Fibroblast of pulmonary artery (primary cell): ENCODE measurements around the gene OCLN.
A peak's percentile ranks its signal among the peaks of the same experiment; 100 is the strongest.
"Not testable (repeated sequence)": the region's sequence is repeated elsewhere in the genome, so short reads cannot be mapped to it uniquely, and the experiment has no call there.

ENCODE experiments used
- DNase-seq: peaks from one replicate; pipeline ENCODE4 v3.0.0-alpha.2; 2010; ENCODE audit warnings: low read depth
- H3K4me3 ChIP-seq: replicated peaks from 2 replicates; pipeline ENCODE4 v1.5.1; 2011; ENCODE audit warnings: low read depth, mild to moderate bottlenecking, control low read depth, low read length, moderate library complexity
- CTCF ChIP-seq: IDR thresholded peaks from 2 replicates; pipeline ENCODE4 v1.5.1; 2011; ENCODE audit warnings: mild to moderate bottlenecking, control low read depth, low read length, inconsistent platforms; ENCODE audit errors: missing control alignments

OCLN gene

GRCh38 chr5:69477170-69477569 lies 15.4 kb upstream of the OCLN start:
- no peak for TF ChIP-seq CTCF
- peak; percentile 41 for DNase-seq
- no peak overlapping the region for H3K4me3 ChIP-seq

- DNase-seq, H3K4me3 ChIP-seq: not testable (repeated sequence)
Measured at GRCh38 chr5:69478296-69478695, 14.3 kb upstream of the OCLN start.

- DNase-seq, result peak; percentile 92
- no peak overlapping the region for H3K4me3 ChIP-seq
- no peak for TF ChIP-seq CTCF
Measured at GRCh38 chr5:69484891-69485290, 7.7 kb upstream of the OCLN start.

- no peak overlapping the region for H3K4me3 ChIP-seq
- no peak for TF ChIP-seq CTCF
- no peak for DNase-seq
Measured at GRCh38 chr5:69485471-69485870, 7.1 kb upstream of the OCLN start.

- no peak for DNase-seq
- H3K4me3 ChIP-seq, result no peak overlapping the region
- no peak for TF ChIP-seq CTCF
Measured at GRCh38 chr5:69489246-69489645, 3.3 kb upstream of the OCLN start.

- no peak for TF ChIP-seq CTCF
- no peak for DNase-seq
- no peak overlapping the region for H3K4me3 ChIP-seq
Measured at GRCh38 chr5:69491027-69491426, 1.6 kb upstream of the OCLN start.

GRCh38 chr5:69491838-69492390 lies 676 bp upstream of the OCLN start:
- no peak for TF ChIP-seq CTCF
- DNase-seq, result no peak
- H3K4me3 ChIP-seq, result peak overlapping the region; percentile 53

GRCh38 chr5:69492923-69493395 lies 369 bp downstream of the OCLN start:
- H3K4me3 ChIP-seq, result peak overlapping the region; percentile 53
- TF ChIP-seq CTCF, result no peak
- no peak for DNase-seq
